ENCODE measurements around the gene STK32A. TPM values are rescaled to one million over a fixed set of nuclear protein-coding genes. Genes with fewer than 3 reads are reported as not detected.

Gene STK32A
- polyA plus RNA-seq, 2 of the 4 experiments (the other 2 are of a cell fraction) = 0.45 to 1.2 TPM

GRCh38 chr5:147303251-147303650, 68.4 kb downstream of the STK32A start:
- CTCF ChIA-PET = interaction anchor here (0.5 to 2.4 kb wide), 2 partner anchors 66 to 1359 kb away, joined by 3 to 7 read pairs; no protein-coding TSS in a partner anchor

GRCh38 chr5:147303976-147304375, 69.2 kb downstream of the STK32A start:
- 14% methylated on average over 2 of the region's 2 CpGs for WGBS (ENCODE audit: missing lambda C conversion rate)
- ChIA-PET CTCF (interaction anchor here (1.1 to 2.4 kb wide), 2 partner anchors 65 to 80 kb away, joined by 3 to 7 read pairs; no protein-coding TSS in a partner anchor), POLR2A (interaction anchor here (1.1 to 1.3 kb wide), 2 partner anchors 68 to 79 kb away, joined by 3 to 6 read pairs; partner anchors contain the start of gene STK32A)
- H3K4me3 ChIP-seq = no peak overlapping the region
- DNase-seq (ENCODE audit: low read depth in 1 of 2, low spot score in 1 of 2) (peak in 1 of 2 experiments; percentile 60), ATAC-seq (peak; percentile 71 to 86), FAIRE-seq (no peak)
- peak overlapping the region; percentile 13 for H3K4me2 ChIP-seq
- peaks cover 7% of the 10 kb centered on the region; the same call in 1 of the 3 replicates for H3K9me3 ChIP-seq
- peaks cover 20% of the 10 kb centered on the region for H3K4me1 ChIP-seq
- peak overlapping the region; percentile 68 to 71 for H3K27ac ChIP-seq
- TF ChIP-seq HES2 (IDR thresholded peaks at IDR 0.05) (no peak), FOSL2 (IDR thresholded peaks at IDR 0.05) (0 out of 2 replicates have a peak, but pooled peaks have one; percentile 17), FOSL2 (CRISPR knock-in tag; IDR thresholded peaks at IDR 0.05) (0 out of 2 replicates have a peak, but pooled peaks have one; percentile 7)

More at GRCh38 chr5:147303251-147303650, 68.4 kb downstream of the STK32A start:
- 14% methylated on average over 6 of the region's 6 CpGs for WGBS (ENCODE audit: missing lambda C conversion rate)
- Histone ChIP-seq H3K27ac (peak overlapping the region; percentile 66 to 71), H3K4me3 (no peak overlapping the region), H3K9me3 (peaks cover 7% of the 10 kb centered on the region; the same call in 1 of the 3 replicates), H3K4me1 (peaks cover 20% of the 10 kb centered on the region), H3K4me2 (peak overlapping the region; percentile 32)
- FAIRE-seq = no peak
- TF ChIP-seq FOSL2 (IDR thresholded peaks at IDR 0.05) (0 out of 2 replicates have a peak, but pooled peaks have one; percentile 10), FOSL2 (CRISPR knock-in tag; IDR thresholded peaks at IDR 0.05) (no peak), ATOH8 (CRISPR knock-in tag; IDR thresholded peaks at IDR 0.05; ENCODE audit: low read depth) (no peak), MAFK (IDR thresholded peaks at IDR 0.05; ENCODE audit: partially characterized antibody) (peak; percentile 71)
- ATAC-seq = peak; percentile 59 to 73; a peak in 4 of 6 replicates
- peak in 1 of 2 experiments; percentile 21 for DNase-seq (ENCODE audit: low read depth in 1 of 2, low spot score in 1 of 2)
- POLR2A ChIA-PET = no interaction called here

GRCh38 chr5:147305147-147305546, 70.3 kb downstream of the STK32A start:
- H3K4me1 ChIP-seq = peaks cover 24% of the 10 kb centered on the region
- FAIRE-seq = no peak
- TF ChIP-seq CBX8 (IDR thresholded peaks at IDR 0.05) (no peak), ZNF302 (CRISPR knock-in tag; IDR thresholded peaks at IDR 0.05) (no peak), ZFP36 (IDR thresholded peaks at IDR 0.05; ENCODE audit: borderline replicate concordance, partially characterized antibody) (no peak), BHLHE40 (IDR thresholded peaks at IDR 0.05; ENCODE audit: low read depth, low read length) (no peak), BCL3 (IDR thresholded peaks at IDR 0.05) (no peak), HES2 (IDR thresholded peaks at IDR 0.05) (no peak), MAFK (IDR thresholded peaks at IDR 0.05; ENCODE audit: partially characterized antibody) (no peak), EHF (CRISPR knock-in tag; IDR thresholded peaks at IDR 0.05) (no peak), HOXB5 (CRISPR knock-in tag; IDR thresholded peaks at IDR 0.05) (no peak), CEBPB (IDR thresholded peaks at IDR 0.05) (no peak), KDM5A (IDR thresholded peaks at IDR 0.05) (no peak), NPAS2 (CRISPR knock-in tag; IDR thresholded peaks at IDR 0.05; ENCODE audit: borderline replicate concordance) (no peak), KDM1A (IDR thresholded peaks at IDR 0.05; ENCODE audit: low read depth) (no peak), HEYL (CRISPR knock-in tag; IDR thresholded peaks at IDR 0.05) (no peak), SMC3 (IDR thresholded peaks at IDR 0.05) (no peak)
- ChIA-PET POLR2A (no interaction called here), CTCF (interaction anchor here (2.4 kb wide), 1 partner anchor 64 kb away, joined by 7 read pairs; no protein-coding TSS in a partner anchor)
- DNase-seq (ENCODE audit: low read depth in 1 of 2, low spot score in 1 of 2) = no peak
- H3K9me3 ChIP-seq = peaks cover 10% of the 10 kb centered on the region; the same call in 1 of the 3 replicates
- ATAC-seq = no peak
- peak overlapping the region; percentile 61 to 68; a peak in 4 of 6 replicates for H3K27ac ChIP-seq
- 90% methylated on average over 9 of the region's 9 CpGs for WGBS (ENCODE audit: missing lambda C conversion rate)
- no peak overlapping the region for H3K4me3 ChIP-seq
- H3K4me2 ChIP-seq = no peak overlapping the region; the same call in 2 of the 3 replicates

All from A549 (cell line).